Neuronal stem cell (in vitro differentiated cells): ENCODE results near the gene GRIK5.

Experiments used
- DNase-seq: peaks from one replicate; pipeline ENCODE4 v3.0.0-alpha.2; 2013; ENCODE audit warnings: low spot score
- H2AFZ ChIP-seq: one replicate; pipeline ENCODE4 v1.6.1; 2013; ENCODE audit warnings: mild to moderate bottlenecking, low read length, inconsistent platforms
- H2AK5ac ChIP-seq: 2 replicates; pipeline ENCODE4 v1.6.1; 2013; ENCODE audit warnings: low read depth, mild to moderate bottlenecking, inconsistent platforms, low read length, moderate library complexity, mixed read lengths
- H2BK120ac ChIP-seq: 2 replicates; pipeline ENCODE4 v1.6.1; 2013; ENCODE audit warnings: low read depth, mild to moderate bottlenecking, inconsistent platforms, low read length, moderate library complexity, mixed read lengths
- H2BK12ac ChIP-seq: one replicate; pipeline ENCODE4 v1.6.1; 2013; ENCODE audit warnings: low read length, inconsistent platforms
- H2BK15ac ChIP-seq: 2 replicates; pipeline ENCODE4 v1.6.1; 2013; ENCODE audit warnings: mild to moderate bottlenecking, low read length, inconsistent platforms, mixed read lengths
- H2BK5ac ChIP-seq: one replicate; pipeline ENCODE4 v1.6.1; 2013; ENCODE audit warnings: inconsistent platforms, mild to moderate bottlenecking, low read length, moderate library complexity
- H3K14ac ChIP-seq: one replicate; pipeline ENCODE4 v1.6.1; 2013; ENCODE audit warnings: low read length, inconsistent platforms
- H3K18ac ChIP-seq: 2 replicates; pipeline ENCODE4 v1.6.1; 2013; ENCODE audit warnings: low read length, inconsistent platforms
- H3K23ac ChIP-seq: 2 replicates; pipeline ENCODE4 v1.6.1; 2013; ENCODE audit warnings: low read depth, mild to moderate bottlenecking, mixed read lengths, low read length, inconsistent platforms; ENCODE audit not compliant: poor library complexity
- H3K27ac ChIP-seq: replicated peaks from 3 replicates; pipeline ENCODE4 v1.5.1; 2013; ENCODE audit warnings: low read length, inconsistent platforms
- H3K27me3 ChIP-seq, 3 experiments: 2 replicates each; pipeline ENCODE4 v1.6.1; 2013; ENCODE audit warnings: low read length in 3 of 3, mild to moderate bottlenecking in 2 of 3, inconsistent platforms in 1 of 3, low read depth in 1 of 3, mixed read lengths in 1 of 3, moderate library complexity in 1 of 3; ENCODE audit not compliant: control insufficient read depth in 3 of 3, insufficient read depth in 3 of 3
- H3K36me3 ChIP-seq, 2 donors: replicated peaks in 1 of 2; 2 replicates each; pipeline ENCODE4 v1.6.1; 2013; ENCODE audit warnings: low read length in 2 of 2; ENCODE audit not compliant: control insufficient read depth in 2 of 2, insufficient read depth in 2 of 2
- H3K4ac ChIP-seq: 2 replicates; pipeline ENCODE4 v1.6.1; 2013; ENCODE audit warnings: inconsistent platforms, mild to moderate bottlenecking, low read length, moderate library complexity
- H3K4me1 ChIP-seq, 2 donors: 1 replicate in 1 of 2; 2 replicates in 1 of 2; pipeline ENCODE4 v1.6.1; 2013; ENCODE audit warnings: low read length in 2 of 2, low read depth in 1 of 2; ENCODE audit not compliant: control insufficient read depth in 2 of 2, insufficient read depth in 1 of 2
- H3K4me2 ChIP-seq: one replicate; pipeline ENCODE4 v1.6.1; 2013; ENCODE audit warnings: mild to moderate bottlenecking, low read length, inconsistent platforms; ENCODE audit not compliant: insufficient read depth, poor library complexity, severe bottlenecking
- H3K4me3 ChIP-seq, 2 donors: 2 replicates each; pipeline ENCODE4 v1.5.1; 2013; ENCODE audit warnings: low read length in 2 of 2, mild to moderate bottlenecking in 2 of 2, inconsistent platforms in 1 of 2, moderate library complexity in 1 of 2
- H3K79me1 ChIP-seq: one replicate; pipeline ENCODE4 v1.6.1; 2013; ENCODE audit warnings: low read depth, mild to moderate bottlenecking, inconsistent platforms, low read length, moderate library complexity
- H3K9ac ChIP-seq: one replicate; pipeline ENCODE4 v1.6.1; 2013; ENCODE audit warnings: mild to moderate bottlenecking, low read depth, low read length, inconsistent platforms; ENCODE audit not compliant: poor library complexity
- H3K9me3 ChIP-seq, 2 donors: replicated peaks in 1 of 2; 2 replicates each; pipeline versions ENCODE3 to v1.6.1; 2013; ENCODE audit warnings: low read length in 2 of 2, mild to moderate bottlenecking in 2 of 2, inconsistent platforms in 1 of 2, low read depth in 1 of 2, mixed read lengths in 1 of 2, moderate library complexity in 1 of 2; ENCODE audit not compliant: control insufficient read depth in 2 of 2, insufficient read depth in 1 of 2
- H4K8ac ChIP-seq: one replicate; pipeline ENCODE4 v1.6.1; 2013; ENCODE audit warnings: low read depth, mild to moderate bottlenecking, inconsistent platforms, low read length, moderate library complexity
- H4K91ac ChIP-seq: one replicate; pipeline ENCODE4 v1.6.1; 2013; ENCODE audit warnings: low read length, low read depth, mild to moderate bottlenecking, inconsistent platforms; ENCODE audit not compliant: poor library complexity
- WGBS, 2 donors: extraction: QIAGEN DNeasy Blood & Tissue Kit; methylation state at CpG; one replicate each; pipeline ENCODE4 v1.1.7; 2013; ENCODE audit warnings: missing lambda C conversion rate in 2 of 2, mixed read lengths in 1 of 2; ENCODE audit not compliant: insufficient read length in 2 of 2, insufficient replicate concordance in 1 of 2; ENCODE audit errors: extremely low coverage in 2 of 2; 5-methylcytosine and 5-hydroxymethylcytosine counted together

GRIK5 gene

GRCh38 chr19:41990028-41990427 is 80.0 kb downstream of the GRIK5 start:
- H3K4ac ChIP-seq = no peak overlapping the region
- H3K23ac ChIP-seq = no peak overlapping the region
- no peak overlapping the region for H2BK12ac ChIP-seq
- no peak overlapping the region for H2BK5ac ChIP-seq
- peaks cover 7 to 19% of the 10 kb centered on the region in 2 donors for H3K4me1 ChIP-seq
- 100% methylated on average over 1 of the region's 4 CpGs; no CpG with 5 or more reads in 1 of the 2 donors for WGBS, 2 donors
- no peaks in the 10 kb centered on the region for H3K9me3 ChIP-seq
- H2BK15ac ChIP-seq = no peak overlapping the region
- no peak overlapping the region for H3K27ac ChIP-seq
- no peak overlapping the region for H2BK120ac ChIP-seq
- H3K36me3 ChIP-seq = peaks cover 4 to 8% of the 10 kb centered on the region in 2 donors
- no peak overlapping the region for H3K18ac ChIP-seq
- no peaks in the 10 kb centered on the region for H3K79me1 ChIP-seq
- no peak overlapping the region for H3K4me2 ChIP-seq
- H4K8ac ChIP-seq = no peak overlapping the region
- H3K27me3 ChIP-seq = peaks cover 0 to 13% (median 4%) of the 10 kb centered on the region in 3 experiments
- no peak overlapping the region for H2AFZ ChIP-seq
- H4K91ac ChIP-seq = no peak overlapping the region
- no peak overlapping the region for H3K9ac ChIP-seq
- no peak overlapping the region for H3K4me3 ChIP-seq
- no peak for DNase-seq
- H2AK5ac ChIP-seq = no peak overlapping the region
- H3K14ac ChIP-seq = no peak overlapping the region

DNA sequence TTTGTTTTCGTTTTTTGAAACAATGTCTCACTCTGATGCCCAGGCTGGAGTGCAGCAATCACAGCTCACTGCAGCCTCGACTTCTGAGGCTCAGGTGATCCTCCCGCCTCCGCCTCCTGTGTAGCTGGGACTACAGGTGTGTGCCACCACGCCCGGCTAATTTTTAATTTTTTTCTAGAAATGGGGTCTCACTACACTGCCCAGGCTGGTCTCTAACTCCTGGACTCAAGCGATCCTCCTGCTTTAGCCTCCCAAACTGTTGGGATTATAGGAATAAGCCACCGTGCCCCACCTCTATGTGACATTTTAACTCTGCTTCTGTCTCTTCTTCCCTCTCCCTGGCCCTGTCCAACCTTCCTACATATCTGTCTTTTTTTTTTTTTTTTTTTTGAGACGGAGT is 81.1 kb downstream of the GRIK5 start:
- H2AK5ac ChIP-seq = no peak overlapping the region
- no peak overlapping the region for H3K4me3 ChIP-seq
- no peak overlapping the region for H2AFZ ChIP-seq
- H2BK120ac ChIP-seq = no peak overlapping the region
- H3K9me3 ChIP-seq = no peaks in the 10 kb centered on the region
- no peak overlapping the region for H3K4me2 ChIP-seq
- peaks cover 0 to 7% (median 0%) of the 10 kb centered on the region in 3 experiments for H3K27me3 ChIP-seq
- H4K8ac ChIP-seq = no peak overlapping the region
- no CpG with 5 or more reads among the region's 9 CpGs for WGBS, 2 donors
- no peak overlapping the region for H3K27ac ChIP-seq
- DNase-seq = no peak
- peaks cover 4 to 11% of the 10 kb centered on the region in 2 donors for H3K36me3 ChIP-seq
- H3K4ac ChIP-seq = no peak overlapping the region
- H2BK12ac ChIP-seq = no peak overlapping the region
- no peak overlapping the region for H2BK5ac ChIP-seq
- peaks cover 7 to 13% of the 10 kb centered on the region in 2 donors for H3K4me1 ChIP-seq
- no peak overlapping the region for H3K18ac ChIP-seq
- no peaks in the 10 kb centered on the region for H3K79me1 ChIP-seq
- no peak overlapping the region for H2BK15ac ChIP-seq
- no peak overlapping the region for H4K91ac ChIP-seq
- H3K23ac ChIP-seq = no peak overlapping the region
- H3K9ac ChIP-seq = no peak overlapping the region
- no peak overlapping the region for H3K14ac ChIP-seq

DNA sequence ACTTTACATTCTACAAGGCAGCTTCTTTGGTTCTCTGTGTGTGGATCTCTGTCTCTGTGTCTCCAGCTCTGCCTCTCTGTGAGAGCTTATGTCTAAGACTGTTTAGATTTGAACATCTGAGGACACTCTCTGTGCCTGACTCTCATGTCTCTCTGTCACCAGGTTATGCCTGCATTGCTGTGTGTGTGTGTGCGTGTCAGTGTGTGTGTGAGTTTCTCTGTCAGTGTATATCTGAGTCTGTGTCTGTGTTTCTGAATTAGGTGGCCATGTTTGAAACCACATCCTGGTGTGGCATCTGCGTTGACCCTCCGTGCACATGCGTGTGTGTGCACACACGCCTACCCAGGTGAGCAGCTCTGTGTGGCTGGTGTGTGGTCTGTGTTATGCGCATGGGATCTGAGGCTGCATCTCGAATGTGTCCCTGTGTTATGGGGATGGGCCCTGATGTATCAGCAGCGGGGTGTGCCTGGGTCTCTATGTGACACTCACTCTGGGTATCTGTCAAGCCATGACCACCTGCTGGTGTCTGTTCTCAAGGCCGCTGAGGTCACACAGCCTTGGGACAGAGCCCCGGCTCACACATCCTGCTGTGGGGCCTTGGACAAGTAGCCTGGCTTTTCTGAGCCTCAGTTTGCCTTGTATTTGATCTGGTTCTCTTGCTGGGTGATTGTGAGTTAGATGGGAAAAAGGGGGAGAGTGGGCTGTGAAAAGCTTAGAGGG is 82.7 kb downstream of the GRIK5 start:
- Histone ChIP-seq H3K9me3 (no peaks in the 10 kb centered on the region), H2BK12ac (no peak overlapping the region), H4K8ac (no peak overlapping the region), H3K4me3 (no peak overlapping the region), H2BK15ac (no peak overlapping the region), H2AFZ (no peak overlapping the region), H3K4me1 (peaks cover 0 to under 1% of the 10 kb centered on the region in 2 donors), H3K18ac (no peak overlapping the region), H3K4ac (no peak overlapping the region), H3K27ac (no peak overlapping the region), H2AK5ac (no peak overlapping the region), H2BK120ac (no peak overlapping the region), H3K36me3 (peaks cover 4 to 11% of the 10 kb centered on the region in 2 donors), H3K9ac (peak overlapping the region; percentile 77), H3K79me1 (no peaks in the 10 kb centered on the region), H4K91ac (no peak overlapping the region), H3K27me3 (no peaks in the 10 kb centered on the region), H2BK5ac (no peak overlapping the region), H3K23ac (no peak overlapping the region), H3K4me2 (no peak overlapping the region), H3K14ac (no peak overlapping the region)
- WGBS, 2 donors = no CpG with 5 or more reads among the region's 10 CpGs
- no peak for DNase-seq

DNA sequence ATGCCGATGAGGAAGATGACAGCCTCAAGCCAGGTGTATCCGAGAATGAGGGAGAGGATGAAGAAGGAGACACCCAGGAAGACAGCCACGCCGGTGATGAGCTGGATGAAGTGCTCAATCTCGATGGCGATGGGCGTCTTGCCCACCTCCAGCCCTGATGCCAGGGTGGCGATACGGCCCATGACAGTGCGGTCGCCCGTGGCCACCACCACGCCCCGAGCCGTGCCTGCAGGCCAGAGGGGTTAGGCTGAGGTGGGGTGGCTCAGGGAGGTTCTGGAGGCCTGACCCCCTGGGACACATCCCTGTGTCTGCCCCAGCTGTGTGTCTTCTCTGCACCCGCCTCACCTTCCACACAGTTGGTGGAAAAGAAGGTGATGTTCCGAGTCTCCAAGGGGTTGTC is 85.0 kb downstream of the GRIK5 start:
- H3K23ac ChIP-seq = peak overlapping the region; percentile 73

More for the DNA sequence above, 85.0 kb downstream of the GRIK5 start:
- peak overlapping the region; percentile 38 for H3K18ac ChIP-seq
- H3K9ac ChIP-seq = peak overlapping the region; percentile 30
- peak overlapping the region; percentile 13 for H2BK5ac ChIP-seq
- WGBS, 2 donors = no CpG with 5 or more reads among the region's 17 CpGs
- no peak overlapping the region for H2BK12ac ChIP-seq
- H3K4me3 ChIP-seq = no peak overlapping the region
- no peak overlapping the region for H3K4ac ChIP-seq
- no peak overlapping the region for H4K91ac ChIP-seq
- H2BK15ac ChIP-seq = no peak overlapping the region
- no peak overlapping the region for H3K27ac ChIP-seq
- H2BK120ac ChIP-seq = no peak overlapping the region
- no peak overlapping the region for H2AK5ac ChIP-seq
- H3K79me1 ChIP-seq = no peaks in the 10 kb centered on the region
- H3K4me2 ChIP-seq = no peak overlapping the region
- peak overlapping the region; percentile 21 for H3K14ac ChIP-seq
- H3K4me1 ChIP-seq = no peaks in the 10 kb centered on the region
- H3K9me3 ChIP-seq = no peaks in the 10 kb centered on the region
- no peak overlapping the region for H2AFZ ChIP-seq
- H4K8ac ChIP-seq = no peak overlapping the region
- no peak for DNase-seq
- peaks cover 5 to 20% of the 10 kb centered on the region in 2 donors for H3K36me3 ChIP-seq
- H3K27me3 ChIP-seq = no peaks in the 10 kb centered on the region
